Measurements from ENCODE around the gene GHRH. TPM values are rescaled to one million over a fixed set of nuclear protein-coding genes. Genes with fewer than 3 reads are reported as not detected.
A peak's percentile ranks its signal among the peaks of the same experiment; 100 is the strongest.

The GHRH gene
- total RNA-seq, 1 donor from 2014 or later = not detected

DNA sequence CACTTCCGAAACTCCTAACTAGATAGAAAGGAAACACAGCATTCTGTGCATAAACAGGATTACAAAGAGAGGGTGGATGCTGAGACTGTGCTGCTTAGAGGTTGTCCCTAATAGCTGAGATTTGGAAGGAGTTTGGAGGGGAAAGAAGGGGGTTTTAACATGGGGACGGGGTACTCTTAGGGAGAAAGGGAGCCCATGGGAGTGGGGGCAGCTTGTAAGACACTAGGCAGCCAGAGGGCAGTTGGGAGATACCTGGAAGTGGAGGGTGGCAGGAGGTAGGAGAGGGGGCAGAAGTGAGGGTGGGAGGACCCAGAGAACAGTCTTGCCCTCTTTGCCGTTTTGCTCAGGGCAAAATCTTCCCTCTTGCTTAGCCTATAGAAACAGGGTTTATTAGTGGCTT lies 44.2 kb upstream of the GHRH start:
- DNase-seq (ENCODE audit: low spot score, unreplicated experiment) = no peak
- no peaks in the 10 kb centered on the region for H3K27me3 Mint-ChIP-seq
- TF ChIP-seq, protein P1, sequence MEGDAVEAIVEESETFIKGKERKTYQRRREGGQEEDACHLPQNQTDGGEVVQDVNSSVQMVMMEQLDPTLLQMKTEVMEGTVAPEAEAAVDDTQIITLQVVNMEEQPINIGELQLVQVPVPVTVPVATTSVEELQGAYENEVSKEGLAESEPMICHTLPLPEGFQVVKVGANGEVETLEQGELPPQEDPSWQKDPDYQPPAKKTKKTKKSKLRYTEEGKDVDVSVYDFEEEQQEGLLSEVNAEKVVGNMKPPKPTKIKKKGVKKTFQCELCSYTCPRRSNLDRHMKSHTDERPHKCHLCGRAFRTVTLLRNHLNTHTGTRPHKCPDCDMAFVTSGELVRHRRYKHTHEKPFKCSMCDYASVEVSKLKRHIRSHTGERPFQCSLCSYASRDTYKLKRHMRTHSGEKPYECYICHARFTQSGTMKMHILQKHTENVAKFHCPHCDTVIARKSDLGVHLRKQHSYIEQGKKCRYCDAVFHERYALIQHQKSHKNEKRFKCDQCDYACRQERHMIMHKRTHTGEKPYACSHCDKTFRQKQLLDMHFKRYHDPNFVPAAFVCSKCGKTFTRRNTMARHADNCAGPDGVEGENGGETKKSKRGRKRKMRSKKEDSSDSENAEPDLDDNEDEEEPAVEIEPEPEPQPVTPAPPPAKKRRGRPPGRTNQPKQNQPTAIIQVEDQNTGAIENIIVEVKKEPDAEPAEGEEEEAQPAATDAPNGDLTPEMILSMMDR (IDR thresholded peaks at IDR 0.05; ENCODE audit: unreplicated experiment) = no peak
- peaks cover 47% of the 10 kb centered on the region for H3K4me1 Mint-ChIP-seq (ENCODE audit: low read depth)
- no peaks in the 10 kb centered on the region for H3K9me3 Mint-ChIP-seq (ENCODE audit: low read depth)
- no peak overlapping the region for H3K27ac Mint-ChIP-seq
- H3K4me3 Mint-ChIP-seq (ENCODE audit: low read depth) = no peak overlapping the region
- H3K36me3 Mint-ChIP-seq (ENCODE audit: insufficient read depth) = peaks cover 21% of the 10 kb centered on the region

DNA sequence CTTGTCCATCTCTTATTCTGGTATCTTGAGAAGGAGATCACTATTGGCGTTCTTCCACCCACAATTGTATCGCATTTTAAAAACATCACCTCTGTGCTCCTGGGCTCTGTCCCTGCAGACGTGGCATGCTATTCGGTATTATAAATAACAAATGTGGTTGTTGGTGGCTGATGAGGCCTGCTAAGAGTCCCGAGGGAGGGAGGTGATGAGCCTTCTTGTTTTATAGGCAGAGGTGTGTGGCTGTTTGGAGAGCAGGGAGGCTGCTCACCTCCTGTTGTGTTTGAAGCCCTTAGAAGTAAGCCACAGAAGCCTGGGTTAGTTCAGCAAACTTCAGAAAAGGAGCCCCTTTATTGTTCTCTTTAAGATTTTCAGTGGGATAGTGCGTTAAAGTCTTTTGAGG lies 43.5 kb upstream of the GHRH start:
- Mint-ChIP-seq H3K27ac (peak overlapping the region; percentile 71), H3K27me3 (no peaks in the 10 kb centered on the region), H3K36me3 (ENCODE audit: insufficient read depth) (peaks cover 27% of the 10 kb centered on the region), H3K4me3 (ENCODE audit: low read depth) (no peak overlapping the region), H3K4me1 (ENCODE audit: low read depth) (peaks cover 43% of the 10 kb centered on the region), H3K9me3 (ENCODE audit: low read depth) (no peaks in the 10 kb centered on the region)
- TF ChIP-seq, protein P1 (IDR thresholded peaks at IDR 0.05; ENCODE audit: unreplicated experiment) = no peak
- no peak for DNase-seq (ENCODE audit: low spot score, unreplicated experiment)

DNA sequence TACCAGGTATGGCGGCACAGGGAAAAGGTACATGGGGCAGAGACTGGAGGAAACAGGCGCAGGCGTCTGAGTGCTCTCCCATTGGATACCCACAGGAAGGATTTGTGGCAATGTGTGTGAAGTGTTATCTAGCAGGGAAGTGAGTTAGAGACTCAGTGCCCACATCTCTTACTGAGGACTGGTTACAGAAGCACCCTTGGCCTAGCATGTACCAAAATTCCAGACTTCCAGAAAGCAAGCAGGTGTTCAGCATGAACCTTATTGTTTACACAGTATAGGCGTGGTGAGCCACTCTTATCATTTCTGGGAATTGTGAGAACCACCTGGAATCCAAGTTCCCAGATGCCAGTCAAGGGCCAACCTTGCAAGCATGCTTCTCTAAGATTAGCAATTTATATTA lies 42.0 kb upstream of the GHRH start:
- H3K4me3 Mint-ChIP-seq (ENCODE audit: low read depth) = no peak overlapping the region
- H3K27me3 Mint-ChIP-seq = no peaks in the 10 kb centered on the region
- H3K27ac Mint-ChIP-seq = peak overlapping the region; percentile 3
- peaks cover 31% of the 10 kb centered on the region for H3K36me3 Mint-ChIP-seq (ENCODE audit: insufficient read depth)
- DNase-seq (ENCODE audit: low spot score, unreplicated experiment) = no peak
- H3K9me3 Mint-ChIP-seq (ENCODE audit: low read depth) = no peaks in the 10 kb centered on the region
- TF ChIP-seq, protein P1 (IDR thresholded peaks at IDR 0.05; ENCODE audit: unreplicated experiment) = no peak
- peaks cover 30% of the 10 kb centered on the region for H3K4me1 Mint-ChIP-seq (ENCODE audit: low read depth)

DNA sequence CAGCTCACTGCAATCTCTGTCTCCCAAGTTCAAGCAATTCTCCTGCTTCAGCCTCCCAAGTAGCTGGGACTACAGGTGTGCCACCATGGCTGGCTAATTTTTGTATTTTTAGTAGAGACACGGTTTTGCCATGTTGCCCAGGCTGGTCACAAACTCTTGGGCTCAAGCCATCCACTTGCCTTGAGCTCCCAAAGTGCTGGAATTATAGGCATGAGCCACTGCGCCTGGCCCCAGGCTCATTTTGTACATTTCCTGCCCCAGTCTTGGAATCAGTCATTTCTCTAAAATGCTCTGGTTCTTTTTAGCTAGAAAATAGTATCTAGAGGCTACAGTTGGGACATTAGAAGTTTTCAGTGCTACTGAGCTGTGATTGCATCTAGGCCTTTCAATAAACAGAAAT lies 41.4 kb upstream of the GHRH start:
- H3K4me3 Mint-ChIP-seq (ENCODE audit: low read depth) = no peak overlapping the region

DNA sequence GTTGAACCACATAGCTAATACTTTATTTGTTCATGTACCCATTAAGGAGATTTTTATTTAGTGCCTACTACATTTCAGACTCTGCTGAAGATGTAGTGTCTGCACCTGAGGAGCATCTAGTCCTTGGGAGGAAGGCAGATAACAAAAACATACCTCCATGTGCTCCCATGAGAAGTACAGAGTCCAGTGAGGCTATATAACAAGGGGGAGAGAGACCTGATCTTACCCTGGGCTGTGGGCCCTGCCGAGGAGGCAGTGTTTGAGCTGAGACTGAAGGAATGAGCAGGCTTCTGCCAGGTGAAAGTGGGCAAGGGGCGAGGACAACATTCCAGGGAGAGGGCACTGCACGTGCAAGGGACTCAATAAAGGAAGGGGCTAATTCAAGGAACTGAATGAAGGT lies 39.9 kb upstream of the GHRH start:
- Mint-ChIP-seq H3K4me3 (ENCODE audit: low read depth) (no peak overlapping the region), H3K27ac (no peak overlapping the region), H3K4me1 (ENCODE audit: low read depth) (peaks cover 20% of the 10 kb centered on the region), H3K36me3 (ENCODE audit: insufficient read depth) (peaks cover 32% of the 10 kb centered on the region), H3K9me3 (ENCODE audit: low read depth) (no peaks in the 10 kb centered on the region), H3K27me3 (no peaks in the 10 kb centered on the region)
- TF ChIP-seq, protein P1 (IDR thresholded peaks at IDR 0.05; ENCODE audit: unreplicated experiment) = no peak
- no peak for DNase-seq (ENCODE audit: low spot score, unreplicated experiment)

More for the DNA sequence above, 41.4 kb upstream of the GHRH start:
- TF ChIP-seq, protein P1 (IDR thresholded peaks at IDR 0.05; ENCODE audit: unreplicated experiment) = no peak
- Mint-ChIP-seq H3K27ac (no peak overlapping the region), H3K9me3 (ENCODE audit: low read depth) (no peaks in the 10 kb centered on the region), H3K36me3 (ENCODE audit: insufficient read depth) (peaks cover 31% of the 10 kb centered on the region), H3K4me1 (ENCODE audit: low read depth) (peaks cover 23% of the 10 kb centered on the region), H3K27me3 (no peaks in the 10 kb centered on the region)
- no peak for DNase-seq (ENCODE audit: low spot score, unreplicated experiment)

Measured in progenitor cell of endocrine pancreas (in vitro differentiated cells).